HepG2 (cell line): ENCODE data around the gene SNX9. TPM values are rescaled to one million over a fixed set of nuclear protein-coding genes. Genes with fewer than 3 reads are reported as not detected.
A peak's percentile ranks its signal among the peaks of the same experiment; 100 is the strongest.

Source experiments
- ATAC-seq: fragments of 200-7000 bp; cut with Tn5 transposase; 3 replicates; pipeline ENCODE4 v1.9.1; 2020; ENCODE audit warnings: mild to moderate bottlenecking, moderate library complexity
- BruUV-seq: library from RNA; stranded (reverse); fragments of 400-500 nt; replicated peaks from 2 replicates; lab custom pipeline; 2021; lab: Mats Ljungman, UMichigan
- CTCF ChIA-PET: fragments of 300-600 bp; formaldehyde crosslinking; extraction: SDS; loops from one replicate; lab custom pipeline; 2021; ENCODE audit warnings: low total read pairs, inconsistent platforms, low intra/inter-chr PET ratio; lab: Yijun Ruan, JAX
- POLR2A ChIA-PET: fragments of 350-600 bp; sonication (Branson Sonifier 250); formaldehyde crosslinking; loops from one replicate; lab custom pipeline; 2020; ENCODE audit warnings: antibody characterized with exemption, inconsistent platforms; lab: Yijun Ruan, JAX
- DNase-seq: peaks from one replicate; pipeline ENCODE4 v3.0.0-alpha.2; 2015; ENCODE audit warnings: low spot score
- FAIRE-seq: peaks from 3 replicates; lab custom pipeline; 2011; peaks lifted over from hg19 to GRCh38; lab: Jason Lieb, UNC
- H2AFZ ChIP-seq: one replicate; pipeline ENCODE4 v1.6.1; 2011; ENCODE audit warnings: low read length, inconsistent platforms
- H3K27ac ChIP-seq: fragments of 300-600 bp; 3 replicates; pipeline ENCODE4 v1.8.0; 2011; ENCODE audit warnings: mixed run types, mild to moderate bottlenecking, mixed read lengths, low read length, inconsistent platforms; ENCODE audit not compliant: insufficient read depth; ENCODE audit errors: extremely low read length
- H3K27me3 ChIP-seq, 2 experiments: fragments of 200-600 bp in 1 of 2; 2 replicates in 1 of 2; 3 replicates in 1 of 2; pipeline versions ENCODE4 v1.6.0 to v1.8.0; 2011; ENCODE audit warnings: low read length in 2 of 2, mild to moderate bottlenecking in 2 of 2, moderate library complexity in 2 of 2, inconsistent platforms in 1 of 2; ENCODE audit not compliant: insufficient read depth in 2 of 2, control insufficient read depth in 1 of 2
- H3K36me3 ChIP-seq, 2 experiments: fragments of 200-600 bp in 1 of 2; replicated peaks in 1 of 2; 2 replicates in 1 of 2; 3 replicates in 1 of 2; pipeline versions ENCODE4 v1.5.1 to v1.8.0; 2011; ENCODE audit warnings: low read length in 2 of 2, inconsistent platforms in 1 of 2; ENCODE audit not compliant: insufficient read depth in 2 of 2, control insufficient read depth in 1 of 2
- H3K4me1 ChIP-seq: 2 replicates; pipeline ENCODE4 v1.5.1; 2012; ENCODE audit warnings: low read length, inconsistent platforms; ENCODE audit not compliant: insufficient read depth
- H3K4me2 ChIP-seq: 2 replicates; pipeline ENCODE4 v1.6.0; 2011; ENCODE audit warnings: low read depth, low read length, inconsistent platforms
- H3K4me3 ChIP-seq, 3 experiments: fragments of 200-600 bp in 1 of 3; sonication (generic), shearing (Covaris generic) in 1 of 3; replicated peaks in 1 of 3; 2 replicates each; pipeline ENCODE4 v1.5.1; 2011 to 2016; ENCODE audit warnings: low read length in 3 of 3, inconsistent platforms in 2 of 3, low read depth in 2 of 3, mild to moderate bottlenecking in 2 of 3, control low read depth in 1 of 3, mixed read lengths in 1 of 3; ENCODE audit not compliant: insufficient read depth in 1 of 3
- H3K79me2 ChIP-seq: one replicate; pipeline ENCODE4 v1.6.1; 2011; ENCODE audit warnings: low read length, inconsistent platforms; ENCODE audit not compliant: insufficient read depth
- H3K9ac ChIP-seq: 2 replicates; pipeline ENCODE4 v1.6.0; 2011; ENCODE audit warnings: mild to moderate bottlenecking, low read depth, low read length, inconsistent platforms; ENCODE audit not compliant: insufficient read depth
- H3K9me3 ChIP-seq: 2 replicates; pipeline ENCODE4 v1.5.1; 2012; ENCODE audit warnings: mild to moderate bottlenecking, low read length
- H4K20me1 ChIP-seq: 2 replicates; pipeline ENCODE4 v1.6.0; 2011; ENCODE audit warnings: inconsistent platforms, mild to moderate bottlenecking, low read length, moderate library complexity; ENCODE audit not compliant: insufficient read depth
- ARNT ChIP-seq: fragments of 450-650 bp; IDR thresholded peaks from 2 replicates; pipeline ENCODE4 v1.6.1; 2017
- FOSL2 ChIP-seq: sonication (generic); formaldehyde crosslinking; IDR thresholded peaks from 2 replicates; pipeline ENCODE4 v1.4.0; 2020; ENCODE audit warnings: missing genetic modification reagents
- MAZ ChIP-seq, 2 experiments: sonication (generic) in 1 of 2; formaldehyde crosslinking in 1 of 2; IDR thresholded peaks; 2 replicates each; pipeline versions ENCODE4 v1.5.0 to v1.6.1; 2012 to 2020; ENCODE audit warnings: low read depth in 2 of 2, mild to moderate bottlenecking in 2 of 2, borderline replicate concordance in 1 of 2, improper control_type of control experiment in 1 of 2, low read length in 1 of 2, missing genetic modification reagents in 1 of 2, moderate library complexity in 1 of 2
- MED1 ChIP-seq: sonication (generic); formaldehyde crosslinking; IDR thresholded peaks from 2 replicates; pipeline ENCODE4 v1.4.0; 2020; ENCODE audit warnings: missing genetic modification reagents
- NCOA1 ChIP-seq: sonication (generic); formaldehyde crosslinking; IDR thresholded peaks from 2 replicates; pipeline ENCODE4 v1.9.0; 2021; ENCODE audit warnings: missing genetic modification reagents
- NCOA5 ChIP-seq: sonication (generic); formaldehyde crosslinking; IDR thresholded peaks from 2 replicates; pipeline ENCODE4 v1.4.0; 2020; ENCODE audit warnings: missing genetic modification reagents
- RCOR2 ChIP-seq: IDR thresholded peaks from 2 replicates; pipeline ENCODE4 v1.6.1; 2016; ENCODE audit warnings: missing biosample characterization, missing genetic modification reagents
- RORA ChIP-seq: sonication (generic); formaldehyde crosslinking; IDR thresholded peaks from 2 replicates; pipeline ENCODE4 v1.5.0; 2020; ENCODE audit warnings: mild to moderate bottlenecking, missing genetic modification reagents, moderate library complexity
- RXRB ChIP-seq: IDR thresholded peaks from 2 replicates; pipeline ENCODE4 v1.6.1; 2016; ENCODE audit warnings: borderline replicate concordance, missing genetic modification reagents, missing compliant biosample characterization
- TBL1XR1 ChIP-seq: fragments of 150-350 bp; IDR thresholded peaks from 2 replicates; pipeline ENCODE4 v1.6.1; 2014; ENCODE audit warnings: borderline replicate concordance, low read length; ENCODE audit not compliant: partially characterized antibody
- YEATS4 ChIP-seq: sonication (generic); formaldehyde crosslinking; IDR thresholded peaks from 2 replicates; pipeline ENCODE4 v1.4.0; 2020; ENCODE audit warnings: missing genetic modification reagents, borderline replicate concordance
- ZNF770 ChIP-seq: sonication (generic); formaldehyde crosslinking; IDR thresholded peaks from 2 replicates; pipeline ENCODE4 v1.5.0; 2020; ENCODE audit warnings: mild to moderate bottlenecking, missing genetic modification reagents
- ZSCAN29 ChIP-seq: sonication (generic); formaldehyde crosslinking; conservative IDR thresholded peaks from 2 replicates; pipeline ENCODE4 v1.4.0; 2020; ENCODE audit warnings: mild to moderate bottlenecking, missing genetic modification reagents
- WGBS: methylation state at CpG from one replicate; pipeline ENCODE4 v1.1.6; 2017; ENCODE audit warnings: low lambda C conversion rate; 5-methylcytosine and 5-hydroxymethylcytosine counted together
- in situ Hi-C: cut with HindIII; loops from 2 replicates; pipeline ENCODE4 v1.10.0; 2017; ENCODE audit warnings: low pct_unique_long_range_greater_than_20kb; ENCODE audit not compliant: extremely low pct_ligation_motif_present
- intact Hi-C: fragments of 100-400 bp; cut with micrococcal nuclease; formaldehyde crosslinking; loops from one replicate; pipeline ENCODE4 v1.10.0; 2022; ENCODE audit not compliant: unreplicated experiment
- polyA plus RNA-seq, 8 experiments: library from polyadenylated mRNA; depleted of rRNA in 3 of 8; stranded (reverse) in 7 of 8; unstranded in 1 of 8; fragments of >200 nt; fragmentation: Illumina TruSeq in 4 of 8; extraction: Trizol in 4 of 8; gene quantifications; 2 replicates each; pipeline versions ENCODE4 v1.2.1 to v1.2.3, GENCODE V29; 2011 to 2016; ENCODE audit warnings: low read depth in 4 of 8, missing spikeins in 1 of 8, mixed read lengths in 1 of 8; ENCODE audit not compliant: insufficient read depth in 1 of 8
- total RNA-seq, 5 experiments: library from RNA; depleted of rRNA; stranded (reverse); fragments of >200 nt; fragmentation: Illumina TruSeq; extraction: Trizol; gene quantifications; 2 replicates each; pipeline ENCODE4 v1.2.3, GENCODE V29; 2016; ENCODE audit warnings: low read depth in 1 of 5
- TF ChIP-seq, protein P1 (sequence below): sonication (generic); IDR thresholded peaks from 2 replicates; pipeline ENCODE4 v1.6.1; 2016; ENCODE audit warnings: low read depth, borderline replicate concordance
- TF ChIP-seq, protein P2 (sequence below): sonication (generic); formaldehyde crosslinking; IDR thresholded peaks from 2 replicates; pipeline ENCODE4 v1.8.0; 2022; ENCODE audit warnings: missing genetic modification reagents, mild to moderate bottlenecking, moderate library complexity, borderline replicate concordance

Gene SNX9
- total and polyA plus RNA-seq, 2 of the 13 experiments (the other 11 are each of a cell fraction or from before 2014, with no cell fraction given) = 21.9 to 36.0 TPM

DNA sequence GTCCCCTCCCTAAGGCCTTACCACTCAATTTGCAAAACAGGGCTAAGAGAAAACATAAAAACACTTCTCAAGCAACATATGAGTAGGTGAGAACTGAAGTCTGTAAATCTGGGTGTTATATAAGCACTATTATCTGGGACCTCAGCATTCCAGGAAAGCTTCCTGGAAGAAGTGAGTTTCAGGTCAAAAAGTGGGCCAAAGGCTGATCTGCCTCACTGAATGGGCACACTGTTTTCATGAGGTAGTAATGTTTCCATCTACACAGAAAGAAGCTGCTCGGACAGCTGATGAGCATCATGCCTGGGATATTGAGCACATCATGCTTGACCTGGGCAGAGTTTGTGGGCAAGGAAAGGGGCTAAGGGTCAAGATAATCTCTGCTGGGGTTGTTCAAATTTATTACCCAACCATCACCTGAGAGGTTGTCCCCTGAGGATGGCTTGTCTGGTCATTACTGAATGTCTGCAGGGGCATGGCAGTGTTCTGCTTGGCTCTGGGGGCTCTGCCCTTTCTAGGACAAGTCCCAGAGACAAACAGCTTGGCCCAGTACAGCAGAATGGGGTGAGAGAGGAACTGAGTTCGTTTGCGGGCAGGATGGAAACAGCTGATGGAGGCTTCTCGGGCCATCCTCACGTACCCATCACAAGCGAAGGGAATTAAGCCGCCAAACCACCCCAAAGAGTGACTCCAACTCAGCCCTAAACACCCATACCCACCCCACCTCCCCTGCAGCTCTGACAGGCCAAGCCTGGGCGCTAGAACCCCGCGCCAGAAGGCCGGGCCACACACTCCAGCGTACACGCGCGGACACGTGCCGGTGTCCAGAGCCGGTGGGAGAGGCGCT, 157.5 kb downstream of the SNX9 start:
- DNase-seq (peak; percentile 38), FAIRE-seq (peak; percentile 39), ATAC-seq (peak; percentile 0; the same call in 2 of the 3 replicates)
- intact Hi-C loops (loop anchor here (1.0 kb wide), 1 partner anchor 92 kb away; no protein-coding TSS in a partner anchor), in situ Hi-C loops (loop anchor here (5.0 kb wide), 1 partner anchor 92 kb away; no protein-coding TSS in a partner anchor)
- Histone ChIP-seq H3K9ac (peak overlapping the region; percentile 97), H4K20me1 (no peaks in the 10 kb centered on the region), H3K27ac (no peak overlapping the region), H3K36me3 (no peaks in the 10 kb centered on the region), H3K4me1 (peaks cover 83% of the 10 kb centered on the region), H3K79me2 (peaks cover 32% of the 10 kb centered on the region), H2AFZ (no peak overlapping the region), H3K9me3 (no peaks in the 10 kb centered on the region), H3K4me3 (peak overlapping the region; percentile 2 to 88 (median 77); a peak in 4 of 6 replicates), H3K4me2 (peak overlapping the region; percentile 95), H3K27me3 (peaks cover 6 to 13% of the 10 kb centered on the region in 2 experiments; a peak in 4 of 5 replicates)
- POLR2A ChIA-PET = interaction anchor here (0.9 to 16.1 kb wide), 5 partner anchors 12 to 91 kb away, joined by 3 to 345 read pairs (median 10); no protein-coding TSS in a partner anchor
- WGBS = 44% methylated on average over 19 of the region's 19 CpGs
- CTCF ChIA-PET = interaction anchor here (1.5 to 2.9 kb wide), 2 partner anchors 92 kb away, joined by 3 to 19 read pairs; no protein-coding TSS in a partner anchor
- BruUV-seq = TSS peak; percentile 47
- TF ChIP-seq NCOA1 (CRISPR knock-in tag) (0 out of 2 replicates have a peak, but pooled peaks have one; percentile 41), YEATS4 (no peak), ZNF770 (0 out of 2 replicates have a peak, but pooled peaks have one; percentile 21), NCOA5 (CRISPR knock-in tag) (no peak), ARNT (no peak), FOSL2 (peak; percentile 54; the same call in 1 of the 2 replicates), MED1 (CRISPR knock-in tag) (peak; percentile 61), TBL1XR1 (peak; percentile 88), RCOR2 (CRISPR knock-in tag) (peak; percentile 60; the same call in 1 of the 2 replicates), ZSCAN29 (CRISPR knock-in tag) (0 out of 2 replicates have a peak, but pooled peaks have one; percentile 24), RXRB (CRISPR knock-in tag) (peak; percentile 97), MAZ (IDR thresholded peaks at IDR 0.05; ENCODE audit: borderline replicate concordance, low read depth, low read length) (0 out of 2 replicates have a peak, but pooled peaks have one; percentile 40), MAZ (CRISPR knock-in tag; IDR thresholded peaks at IDR 0.05; ENCODE audit: low read depth) (no peak), RORA (CRISPR knock-in tag) (no peak)
- TF ChIP-seq, protein P1, sequence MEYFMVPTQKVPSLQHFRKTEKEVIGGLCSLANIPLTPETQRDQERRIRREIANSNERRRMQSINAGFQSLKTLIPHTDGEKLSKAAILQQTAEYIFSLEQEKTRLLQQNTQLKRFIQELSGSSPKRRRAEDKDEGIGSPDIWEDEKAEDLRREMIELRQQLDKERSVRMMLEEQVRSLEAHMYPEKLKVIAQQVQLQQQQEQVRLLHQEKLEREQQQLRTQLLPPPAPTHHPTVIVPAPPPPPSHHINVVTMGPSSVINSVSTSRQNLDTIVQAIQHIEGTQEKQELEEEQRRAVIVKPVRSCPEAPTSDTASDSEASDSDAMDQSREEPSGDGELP = peak; percentile 70
- TF ChIP-seq, protein P2, sequence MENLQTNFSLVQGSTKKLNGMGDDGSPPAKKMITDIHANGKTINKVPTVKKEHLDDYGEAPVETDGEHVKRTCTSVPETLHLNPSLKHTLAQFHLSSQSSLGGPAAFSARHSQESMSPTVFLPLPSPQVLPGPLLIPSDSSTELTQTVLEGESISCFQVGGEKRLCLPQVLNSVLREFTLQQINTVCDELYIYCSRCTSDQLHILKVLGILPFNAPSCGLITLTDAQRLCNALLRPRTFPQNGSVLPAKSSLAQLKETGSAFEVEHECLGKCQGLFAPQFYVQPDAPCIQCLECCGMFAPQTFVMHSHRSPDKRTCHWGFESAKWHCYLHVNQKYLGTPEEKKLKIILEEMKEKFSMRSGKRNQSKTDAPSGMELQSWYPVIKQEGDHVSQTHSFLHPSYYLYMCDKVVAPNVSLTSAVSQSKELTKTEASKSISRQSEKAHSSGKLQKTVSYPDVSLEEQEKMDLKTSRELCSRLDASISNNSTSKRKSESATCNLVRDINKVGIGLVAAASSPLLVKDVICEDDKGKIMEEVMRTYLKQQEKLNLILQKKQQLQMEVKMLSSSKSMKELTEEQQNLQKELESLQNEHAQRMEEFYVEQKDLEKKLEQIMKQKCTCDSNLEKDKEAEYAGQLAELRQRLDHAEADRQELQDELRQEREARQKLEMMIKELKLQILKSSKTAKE (CRISPR knock-in tag) = peak; percentile 43
